PFSK-1 (cell line): Measurements from ENCODE around the gene MTG2.

Experiments used
- POLR2AphosphoS5 ChIP-seq: IDR thresholded peaks from 2 replicates; pipeline ENCODE4 v1.6.1; 2012; ENCODE audit warnings: low read depth, mild to moderate bottlenecking, control low read depth, low read length, moderate library complexity
- REST ChIP-seq, 2 experiments: IDR thresholded peaks; 2 replicates each; pipeline versions ENCODE4 v1.6.1 to v1.8.0; 2011 to 2012; ENCODE audit warnings: low read depth in 2 of 2, low read length in 2 of 2, control low read depth in 1 of 2, inconsistent platforms in 1 of 2, mild to moderate bottlenecking in 1 of 2, moderate library complexity in 1 of 2; ENCODE audit not compliant: insufficient read depth in 1 of 2
- TAF1 ChIP-seq: IDR thresholded peaks from 2 replicates; pipeline ENCODE4 v1.6.1; 2012; ENCODE audit warnings: low read length, control low read depth, borderline replicate concordance; ENCODE audit not compliant: insufficient read depth

GRCh38 chr20:62164879-62165761 is 17.7 kb upstream of the MTG2 start:
- TF ChIP-seq REST (IDR thresholded peaks at IDR 0.05; ENCODE audit: insufficient read depth in 1 of 2, low read depth in 2 of 2, low read length in 2 of 2) (no peak), TAF1 (no peak), POLR2AphosphoS5 (no peak)
